ENCODE measurements around the gene PCDHGA3.
"Not testable (repeated sequence)": the region's sequence is repeated elsewhere in the genome, so short reads cannot be mapped to it uniquely, and the experiment has no call there.

The PCDHGA3 gene

DNA sequence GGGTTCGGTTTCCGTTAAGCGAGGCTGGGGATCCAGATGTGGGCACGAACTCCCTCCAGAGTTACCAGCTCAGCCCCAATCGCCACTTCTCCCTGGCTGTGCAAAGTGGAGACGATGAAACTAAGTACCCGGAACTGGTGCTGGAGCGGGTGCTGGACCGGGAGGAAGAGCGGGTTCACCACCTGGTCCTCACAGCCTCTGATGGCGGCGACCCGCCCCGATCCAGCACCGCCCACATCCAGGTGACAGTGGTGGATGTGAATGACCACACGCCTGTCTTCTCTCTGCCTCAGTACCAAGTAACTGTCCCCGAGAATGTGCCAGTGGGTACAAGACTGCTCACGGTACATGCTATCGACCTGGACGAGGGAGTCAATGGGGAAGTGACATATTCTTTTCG is 39.7 kb downstream of the PCDHGA3 start:
- DNase-seq: no peak

DNA sequence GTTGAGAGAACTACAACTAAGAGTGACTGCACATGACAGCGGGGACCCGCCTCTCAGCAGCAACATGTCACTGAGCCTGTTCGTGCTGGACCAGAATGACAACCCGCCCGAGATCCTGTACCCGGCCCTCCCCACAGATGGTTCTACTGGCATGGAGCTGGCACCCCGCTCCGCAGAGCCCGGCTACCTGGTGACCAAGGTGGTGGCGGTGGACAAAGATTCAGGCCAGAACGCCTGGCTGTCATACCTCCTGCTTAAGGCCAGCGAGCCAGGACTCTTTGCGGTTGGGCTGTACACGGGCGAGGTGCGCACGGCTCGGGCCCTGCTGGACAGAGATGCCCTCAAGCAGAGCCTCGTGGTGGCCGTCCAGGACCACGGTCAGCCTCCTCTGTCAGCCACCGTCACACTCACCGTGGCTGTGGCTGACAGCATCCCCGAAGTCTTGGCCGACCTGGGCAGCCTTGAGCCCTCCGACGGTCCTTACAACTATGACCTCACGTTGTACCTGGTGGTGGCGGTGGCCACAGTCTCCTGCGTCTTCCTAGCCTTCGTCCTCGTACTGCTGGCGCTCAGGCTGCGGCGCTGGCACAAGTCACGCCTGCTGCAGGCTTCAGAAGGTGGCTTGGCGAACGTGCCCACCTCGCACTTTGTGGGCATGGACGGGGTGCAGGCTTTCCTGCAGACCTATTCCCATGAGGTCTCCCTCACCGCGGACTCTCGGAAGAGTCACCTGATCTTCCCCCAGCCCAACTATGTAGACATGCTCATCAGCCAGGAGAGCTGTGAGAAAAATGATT is 41.0 kb downstream of the PCDHGA3 start:
- no peak for DNase-seq

DNA sequence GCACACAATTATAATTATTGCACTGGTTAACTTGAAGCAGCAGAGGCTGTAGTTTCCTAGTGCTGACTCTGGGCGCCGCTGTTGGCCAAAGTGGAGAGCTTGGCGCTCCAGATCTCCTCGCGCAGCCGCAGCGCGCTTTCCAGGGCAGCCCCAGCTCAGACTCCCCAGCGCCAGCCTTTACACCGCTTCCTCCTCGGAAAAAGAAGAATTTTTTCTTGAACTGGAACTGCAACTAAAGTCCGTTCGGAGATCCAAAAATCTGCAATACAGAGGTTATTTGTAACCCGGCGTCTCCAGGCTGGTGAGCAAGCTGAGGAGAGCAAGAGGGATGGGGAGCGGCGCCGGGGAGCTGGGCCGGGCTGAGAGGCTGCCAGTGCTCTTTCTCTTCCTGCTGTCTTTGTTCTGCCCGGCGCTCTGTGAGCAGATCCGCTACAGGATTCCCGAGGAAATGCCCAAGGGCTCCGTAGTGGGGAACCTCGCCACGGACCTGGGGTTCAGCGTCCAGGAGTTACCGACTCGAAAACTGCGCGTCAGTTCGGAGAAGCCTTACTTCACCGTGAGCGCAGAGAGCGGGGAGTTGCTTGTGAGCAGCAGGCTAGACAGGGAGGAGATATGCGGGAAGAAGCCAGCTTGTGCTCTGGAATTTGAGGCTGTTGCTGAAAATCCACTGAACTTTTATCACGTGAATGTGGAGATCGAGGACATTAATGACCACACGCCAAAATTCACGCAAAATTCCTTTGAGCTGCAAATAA is 44.1 kb downstream of the PCDHGA3 start, which contains the start of gene PCDHGB4:
TSS of gene PCDHGB4 (plus strand) at position 142 of the 755 bp plus-strand sequence. CDS start at position 329, 187 bp downstream.
- not testable (repeated sequence) for DNase-seq

DNA sequence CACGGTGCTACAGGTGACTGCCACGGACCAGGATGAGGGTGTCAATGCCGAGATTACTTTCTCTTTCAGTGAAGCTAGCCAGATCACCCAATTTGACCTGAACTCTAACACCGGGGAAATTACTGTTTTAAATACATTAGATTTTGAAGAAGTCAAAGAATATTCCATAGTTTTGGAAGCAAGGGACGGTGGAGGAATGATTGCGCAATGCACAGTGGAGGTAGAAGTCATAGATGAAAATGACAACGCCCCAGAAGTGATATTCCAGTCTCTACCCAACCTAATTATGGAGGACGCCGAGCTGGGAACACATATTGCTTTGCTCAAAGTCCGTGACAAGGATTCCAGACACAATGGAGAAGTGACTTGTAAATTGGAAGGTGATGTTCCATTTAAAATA is 45.0 kb downstream of the PCDHGA3 start:
- DNase-seq: no peak

DNA sequence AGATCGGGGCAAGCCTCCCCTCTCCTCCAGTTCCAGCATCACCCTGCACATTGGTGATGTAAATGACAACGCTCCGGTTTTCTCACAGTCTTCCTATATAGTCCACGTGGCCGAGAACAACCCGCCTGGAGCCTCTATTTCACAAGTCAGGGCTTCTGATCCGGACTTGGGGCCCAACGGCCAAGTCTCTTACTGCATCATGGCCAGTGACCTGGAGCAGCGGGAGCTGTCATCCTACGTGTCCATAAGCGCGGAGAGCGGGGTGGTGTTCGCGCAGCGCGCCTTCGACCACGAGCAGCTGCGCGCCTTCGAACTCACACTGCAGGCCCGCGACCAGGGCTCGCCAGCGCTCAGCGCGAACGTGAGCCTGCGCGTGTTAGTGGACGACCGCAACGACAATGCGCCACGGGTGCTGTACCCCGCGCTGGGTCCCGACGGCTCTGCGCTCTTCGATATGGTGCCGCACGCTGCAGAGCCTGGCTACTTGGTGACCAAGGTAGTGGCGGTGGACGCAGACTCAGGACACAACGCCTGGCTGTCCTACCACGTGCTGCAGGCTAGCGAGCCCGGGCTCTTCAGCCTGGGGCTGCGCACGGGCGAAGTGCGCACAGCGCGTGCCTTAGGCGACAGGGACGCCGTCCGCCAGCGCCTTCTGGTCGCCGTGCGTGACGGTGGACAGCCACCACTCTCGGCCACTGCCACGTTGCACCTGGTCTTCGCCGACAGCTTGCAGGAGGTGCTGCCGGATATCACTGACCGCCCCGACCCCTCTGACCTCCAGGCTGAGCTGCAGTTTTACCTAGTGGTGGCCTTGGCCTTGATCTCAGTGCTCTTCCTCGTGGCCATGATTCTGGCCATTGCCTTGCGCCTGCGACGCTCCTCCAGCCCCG is 45.8 kb downstream of the PCDHGA3 start:
- DNase-seq: no peak

DNA sequence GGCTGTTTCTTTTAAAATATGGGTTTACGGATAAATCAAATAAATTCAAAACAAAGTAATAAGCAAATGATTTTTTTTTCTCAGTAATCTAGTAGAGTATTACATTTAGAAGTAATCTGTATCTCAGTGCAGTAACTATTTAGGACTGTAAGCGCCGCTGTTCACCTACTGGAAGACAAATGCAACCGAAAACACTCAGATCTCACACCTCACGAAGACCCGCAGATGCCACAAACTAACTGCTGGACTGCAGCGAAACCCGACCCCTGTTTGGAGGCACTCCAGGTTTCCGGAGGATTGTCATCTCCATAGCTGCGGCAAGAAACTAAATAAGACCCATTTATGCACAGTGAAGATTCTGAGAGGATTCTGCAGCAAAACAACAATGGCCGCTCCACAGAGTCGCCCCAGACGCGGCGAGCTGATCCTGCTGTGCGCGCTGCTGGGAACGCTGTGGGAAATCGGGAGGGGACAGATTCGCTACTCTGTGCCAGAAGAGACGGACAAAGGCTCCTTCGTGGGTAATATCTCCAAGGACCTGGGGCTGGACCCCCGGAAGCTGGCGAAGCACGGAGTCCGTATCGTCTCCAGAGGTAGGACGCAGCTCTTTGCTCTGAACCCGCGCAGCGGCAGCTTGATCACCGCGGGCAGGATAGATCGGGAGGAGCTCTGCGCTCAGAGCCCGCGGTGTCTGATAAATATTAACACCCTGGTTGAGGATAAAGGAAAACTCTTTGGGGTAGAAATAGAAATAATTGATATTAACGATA is 49.0 kb downstream of the PCDHGA3 start, which contains the start of gene PCDHGA8:
TSS of gene PCDHGA8 (plus strand) at position 205 of the 770 bp plus-strand sequence. CDS start at position 386, 181 bp downstream.
- DNase-seq: no peak

DNA sequence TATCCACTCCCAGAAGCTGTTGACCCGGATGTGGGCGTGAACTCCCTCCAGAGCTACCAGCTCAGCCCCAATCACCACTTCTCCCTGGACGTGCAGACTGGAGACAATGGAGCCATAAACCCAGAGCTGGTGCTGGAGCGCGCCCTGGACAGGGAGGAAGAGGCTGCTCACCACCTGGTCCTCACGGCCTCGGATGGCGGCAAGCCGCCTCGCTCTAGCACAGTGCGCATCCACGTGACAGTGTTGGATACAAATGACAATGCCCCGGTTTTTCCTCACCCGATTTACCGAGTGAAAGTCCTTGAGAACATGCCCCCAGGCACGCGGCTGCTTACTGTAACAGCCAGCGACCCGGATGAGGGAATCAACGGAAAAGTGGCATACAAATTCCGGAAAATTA is 49.6 kb downstream of the PCDHGA3 start:
- no peak for DNase-seq

DNA sequence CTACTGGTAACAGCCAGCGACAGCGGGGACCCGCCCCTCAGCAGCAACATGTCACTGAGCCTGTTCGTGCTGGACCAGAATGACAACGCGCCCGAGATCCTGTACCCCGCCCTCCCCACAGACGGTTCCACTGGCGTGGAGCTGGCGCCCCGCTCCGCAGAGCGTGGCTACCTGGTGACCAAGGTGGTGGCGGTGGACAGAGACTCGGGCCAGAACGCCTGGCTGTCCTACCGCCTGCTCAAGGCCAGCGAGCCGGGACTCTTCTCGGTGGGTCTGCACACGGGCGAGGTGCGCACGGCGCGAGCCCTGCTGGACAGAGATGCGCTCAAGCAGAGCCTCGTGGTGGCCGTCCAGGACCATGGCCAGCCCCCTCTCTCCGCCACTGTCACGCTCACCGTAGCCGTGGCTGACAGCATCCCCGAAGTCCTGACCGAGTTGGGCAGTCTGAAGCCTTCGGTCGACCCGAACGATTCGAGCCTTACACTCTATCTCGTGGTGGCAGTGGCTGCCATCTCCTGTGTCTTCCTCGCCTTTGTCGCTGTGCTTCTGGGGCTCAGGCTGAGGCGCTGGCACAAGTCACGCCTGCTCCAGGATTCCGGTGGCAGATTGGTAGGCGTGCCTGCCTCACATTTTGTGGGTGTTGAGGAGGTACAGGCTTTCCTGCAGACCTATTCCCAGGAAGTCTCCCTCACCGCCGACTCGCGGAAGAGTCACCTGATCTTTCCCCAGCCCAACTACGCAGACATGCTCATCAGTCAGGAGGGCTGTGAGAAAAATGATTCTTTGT is 51.0 kb downstream of the PCDHGA3 start:
- not testable (repeated sequence) for DNase-seq

All from NCI-H2029 treated with DMSO at 0.1 percent for 48 hours (cell line).